Ovary (tissue), 3 donors: Measurements from ENCODE around the gene PPP6R2.

Source experiments
- CTCF ChIP-seq, 3 donors: fragments of 450-650 bp in 2 of 3; fragments of 200-600 bp in 1 of 3; IDR thresholded peaks; one replicate each; pipeline versions ENCODE4 v1.5.1 to v1.8.0; 2016 to 2022; ENCODE audit warnings: antibody characterized with exemption in 3 of 3, mild to moderate bottlenecking in 1 of 3
- EP300 ChIP-seq: sonication (generic); formaldehyde crosslinking; IDR thresholded peaks from one replicate; pipeline ENCODE4 v1.6.1; 2017; ENCODE audit warnings: antibody characterized with exemption
- POLR2A ChIP-seq: fragments of 450-650 bp; IDR thresholded peaks from one replicate; pipeline ENCODE4 v1.6.1; 2017; ENCODE audit warnings: antibody characterized with exemption, mild to moderate bottlenecking, moderate library complexity
- donor health status: DM: no; HTN: no; CAD: no.

- no peak for TF ChIP-seq CTCF (IDR thresholded peaks at IDR 0.05)
- TF ChIP-seq EP300: no peak
- no peak for TF ChIP-seq POLR2A
These were observed 55.9 kb downstream of the PPP6R2 start for GRCh38 chr22:50398831-50399648.
